T-cell (primary cell): ENCODE results near the gene IL18R1. TPM values are rescaled to one million over a fixed set of nuclear protein-coding genes. Genes with fewer than 3 reads are reported as not detected.
A peak's percentile ranks its signal among the peaks of the same experiment; 100 is the strongest.

Source experiments
- ATAC-seq, 4 experiments: fragments of 200-7000 bp in 3 of 4; fragments of 150-1000 bp in 1 of 4; cut with Tn5 transposase; replicated peaks in 1 of 4; 1 replicate in 3 of 4; 2 replicates in 1 of 4; pipeline ENCODE4 v1.10.0; 2021; ENCODE audit warnings: moderate library complexity in 3 of 4, mild to moderate bottlenecking in 2 of 4, moderate number of reproducible peaks in 1 of 4
- CTCF ChIA-PET, 2 donors: fragments of 300-600 bp; sonication (Branson Sonifier 250); formaldehyde crosslinking; loops; one replicate each; lab custom pipeline; 2022; ENCODE audit warnings: antibody characterized with exemption in 2 of 2; lab: Charles Lee
- POLR2A ChIA-PET, 2 donors: fragments of 300-600 bp; sonication (Branson Sonifier 250); formaldehyde crosslinking; loops; one replicate each; lab custom pipeline; 2022; ENCODE audit warnings: antibody characterized with exemption in 2 of 2; lab: Charles Lee
- DNase-seq, 35 experiments: peaks; one replicate each; pipeline versions ENCODE4 v3.0.0 to v3.0.0-alpha.2; 2013 to 2023
- H3K27ac ChIP-seq: one replicate; pipeline ENCODE4 v1.5.1; 2013; ENCODE audit warnings: low read length
- H3K27me3 ChIP-seq, 2 experiments: replicated peaks in 1 of 2; 1 replicate in 1 of 2; 2 replicates in 1 of 2; pipeline versions ENCODE4 v1.6.1 to v1.7.0; 2013; ENCODE audit warnings: low read length in 1 of 2, mixed read lengths in 1 of 2; ENCODE audit not compliant: control insufficient read depth in 2 of 2, insufficient read depth in 2 of 2; ENCODE audit errors: extremely low read depth in 1 of 2
- H3K36me3 ChIP-seq, 2 donors: 1 replicate in 1 of 2; 2 replicates in 1 of 2; pipeline versions ENCODE4 v1.6.1 to v1.7.0; 2013; ENCODE audit warnings: low read length in 1 of 2; ENCODE audit not compliant: control insufficient read depth in 2 of 2, insufficient read depth in 1 of 2; ENCODE audit errors: extremely low read depth in 1 of 2
- H3K4me1 ChIP-seq, 2 experiments: 1 replicate in 1 of 2; 2 replicates in 1 of 2; pipeline versions ENCODE4 v1.6.1 to v1.7.0; 2013; ENCODE audit warnings: low read length in 2 of 2, mixed read lengths in 1 of 2; ENCODE audit not compliant: insufficient read depth in 2 of 2, control insufficient read depth in 1 of 2; ENCODE audit errors: extremely low read depth in 1 of 2
- H3K4me3 ChIP-seq, 2 donors: 1 replicate in 1 of 2; 2 replicates in 1 of 2; pipeline versions ENCODE4 v1.5.1 to v1.7.0; 2013; ENCODE audit warnings: mild to moderate bottlenecking in 2 of 2, low read length in 1 of 2, moderate library complexity in 1 of 2; ENCODE audit not compliant: control insufficient read depth in 1 of 2; ENCODE audit errors: extremely low read depth in 1 of 2
- H3K9me3 ChIP-seq: 2 replicates; pipeline ENCODE4 v1.7.0; 2013
- H3K27ac Mint-ChIP-seq, 2 donors: one replicate each; pipeline ENCODE4 v1.8.0; 2020 to 2021; ENCODE audit warnings: mild to moderate bottlenecking in 2 of 2, mixed read lengths in 2 of 2
- H3K27me3 Mint-ChIP-seq, 2 donors: one replicate each; pipeline ENCODE4 v1.8.0; 2021 to 2022; ENCODE audit warnings: mixed read lengths in 2 of 2
- H3K36me3 Mint-ChIP-seq: one replicate; pipeline ENCODE4 v1.8.0; 2021; ENCODE audit warnings: mixed read lengths
- H3K4me1 Mint-ChIP-seq, 3 donors: one replicate each; pipeline ENCODE4 v1.8.0; 2020 to 2022; ENCODE audit warnings: mixed read lengths in 3 of 3, mild to moderate bottlenecking in 1 of 3
- H3K4me3 Mint-ChIP-seq, 3 donors: one replicate each; pipeline ENCODE4 v1.8.0; 2020 to 2022; ENCODE audit warnings: mild to moderate bottlenecking in 3 of 3, mixed read lengths in 3 of 3, moderate library complexity in 3 of 3
- H3K9me3 Mint-ChIP-seq, 3 donors: one replicate each; pipeline ENCODE4 v1.8.0; 2020 to 2022; ENCODE audit warnings: mixed read lengths in 3 of 3
- WGBS: methylation state at CpG from one replicate; pipeline ENCODE4 v1.1.5; 2013; ENCODE audit warnings: missing lambda C conversion rate; ENCODE audit not compliant: insufficient coverage; 5-methylcytosine and 5-hydroxymethylcytosine counted together
- total RNA-seq, 35 experiments: library from RNA in 6 of 35; stranded (reverse) in 6 of 35; fragments of 120-200 nt in 1 of 35; gene quantifications; one replicate each; pipeline versions ENCODE4 v1.2.1 to v1.2.4 and lab custom pipeline; 2013 to 2026

The IL18R1 gene
- total RNA-seq, 5 donors from 2014 or later (not counting 1 experiment from before 2014, with no cell fraction given): 4.8 to 12.5 (median 10.1) TPM

GRCh38 chr2:102365763-102366162 is 10.2 kb downstream of the IL18R1 start:
- no peak for ATAC-seq
- CTCF ChIA-PET: no interaction called here
- POLR2A ChIA-PET: interaction anchor here in 1 of 2 donors (0.6 kb wide), 1 partner anchor 332 kb away, joined by 4 read pairs; no protein-coding TSS in a partner anchor
- H3K36me3 Mint-ChIP-seq: peaks cover 47% of the 10 kb centered on the region
- H3K4me1 Mint-ChIP-seq: peaks cover 47 to 70% (median 65%) of the 10 kb centered on the region in 3 donors
- WGBS: 89% methylated on average over 1 of the region's 1 CpG
- Histone ChIP-seq H3K4me1 (peaks cover 19 to 38% of the 10 kb centered on the region in 2 experiments), H3K27me3 (no peaks in the 10 kb centered on the region), H3K27ac (peak overlapping the region; percentile 73), H3K4me3 (peak overlapping the region in 1 of 2 donors; percentile 32), H3K36me3 (peaks cover 3 to 9% of the 10 kb centered on the region in 2 donors), H3K9me3 (no peaks in the 10 kb centered on the region)
- peak overlapping the region; percentile 86 to 91 for H3K27ac Mint-ChIP-seq
- no peaks in the 10 kb centered on the region for H3K27me3 Mint-ChIP-seq
- H3K4me3 Mint-ChIP-seq: no peak overlapping the region
- peaks cover 7 to 23% (median 17%) of the 10 kb centered on the region in 3 donors for H3K9me3 Mint-ChIP-seq
- DNase-seq: no peak

- DNase-seq (peak in 11 of 35 experiments; percentile 5 to 56 (median 16)), ATAC-seq (peak in 3 of 4 experiments; percentile 9 to 46 (median 36))
- Histone ChIP-seq H3K4me1 (peaks cover 19 to 38% of the 10 kb centered on the region in 2 experiments), H3K4me3 (peak overlapping the region; percentile 15 to 21), H3K36me3 (peaks cover 3 to 9% of the 10 kb centered on the region in 2 donors), H3K9me3 (no peaks in the 10 kb centered on the region), H3K27ac (peak overlapping the region; percentile 73), H3K27me3 (no peaks in the 10 kb centered on the region)
- Mint-ChIP-seq H3K27ac (peak overlapping the region; percentile 86 to 91), H3K4me1 (peaks cover 47 to 64% (median 58%) of the 10 kb centered on the region in 3 donors), H3K4me3 (peak overlapping the region; percentile 63 to 70 (median 68)), H3K27me3 (no peaks in the 10 kb centered on the region), H3K9me3 (peaks cover 7 to 23% (median 17%) of the 10 kb centered on the region in 3 donors), H3K36me3 (peaks cover 52% of the 10 kb centered on the region)
- ChIA-PET POLR2A (no interaction called here), CTCF (interaction anchor here in 1 of 2 donors (0.6 to 2.3 kb wide), 4 partner anchors 8 to 126 kb away, joined by 3 to 6 read pairs (median 3); no protein-coding TSS in a partner anchor)
- WGBS: 0% methylated on average over 2 of the region's 3 CpGs
Measured at GRCh38 chr2:102366406-102367112, 11.0 kb downstream of the IL18R1 start.

GRCh38 chr2:102367331-102367971 is 11.9 kb downstream of the IL18R1 start:
- 0% methylated on average over 1 of the region's 6 CpGs for WGBS
- peak overlapping the region; percentile 63 to 70 (median 68) for H3K4me3 Mint-ChIP-seq
- peaks cover 19 to 38% of the 10 kb centered on the region in 2 experiments for H3K4me1 ChIP-seq
- ATAC-seq (peak; percentile 69 to 88 (median 78)), DNase-seq (peak in 27 of 35 experiments; percentile 7 to 78 (median 37))
- CTCF ChIA-PET: interaction anchor here in 1 of 2 donors (0.6 to 2.3 kb wide), 6 partner anchors 8 to 127 kb away, joined by 3 to 6 read pairs (median 3); no protein-coding TSS in a partner anchor
- POLR2A ChIA-PET: no interaction called here
- H3K4me3 ChIP-seq: peak overlapping the region in 1 of 2 donors; percentile 21
- H3K27ac ChIP-seq: peak overlapping the region; percentile 73
- H3K9me3 ChIP-seq: no peaks in the 10 kb centered on the region
- peaks cover 3 to 9% of the 10 kb centered on the region in 2 donors for H3K36me3 ChIP-seq
- H3K4me1 Mint-ChIP-seq: peaks cover 47 to 61% (median 55%) of the 10 kb centered on the region in 3 donors
- H3K27me3 Mint-ChIP-seq: no peaks in the 10 kb centered on the region
- no peaks in the 10 kb centered on the region for H3K27me3 ChIP-seq
- H3K36me3 Mint-ChIP-seq: peaks cover 47% of the 10 kb centered on the region
- peaks cover 7 to 23% (median 17%) of the 10 kb centered on the region in 3 donors for H3K9me3 Mint-ChIP-seq
- H3K27ac Mint-ChIP-seq: peak overlapping the region; percentile 86 to 91

GRCh38 chr2:102368461-102369109 is 13.0 kb downstream of the IL18R1 start:
- H3K27ac ChIP-seq: peak overlapping the region; percentile 73
- peaks cover 3 to 4% of the 10 kb centered on the region in 2 donors for H3K36me3 ChIP-seq
- peak overlapping the region in 1 of 2 donors; percentile 21 for H3K4me3 ChIP-seq
- peak overlapping the region; percentile 14 to 70 (median 63) for H3K4me3 Mint-ChIP-seq
- DNase-seq (peak in 9 of 35 experiments; percentile 10 to 45 (median 19)), ATAC-seq (peak in 1 of 4 experiments; percentile 44)
- H3K4me1 Mint-ChIP-seq: peaks cover 47 to 61% (median 55%) of the 10 kb centered on the region in 3 donors
- ChIA-PET POLR2A (no interaction called here), CTCF (interaction anchor here (0.5 to 2.3 kb wide), 4 partner anchors 19 to 78 kb away, joined by 3 to 6 read pairs (median 3); no protein-coding TSS in a partner anchor)
- WGBS: 58% methylated on average over 3 of the region's 5 CpGs
- H3K27me3 Mint-ChIP-seq: no peaks in the 10 kb centered on the region
- peaks cover 7 to 23% (median 13%) of the 10 kb centered on the region in 3 donors for H3K9me3 Mint-ChIP-seq
- H3K9me3 ChIP-seq: no peaks in the 10 kb centered on the region
- peaks cover 43% of the 10 kb centered on the region for H3K36me3 Mint-ChIP-seq
- H3K27ac Mint-ChIP-seq: peak overlapping the region; percentile 86 to 91
- peaks cover 19 to 38% of the 10 kb centered on the region in 2 experiments for H3K4me1 ChIP-seq
- H3K27me3 ChIP-seq: no peaks in the 10 kb centered on the region

- H3K36me3 ChIP-seq: peaks cover 0 to 3% of the 10 kb centered on the region in 2 donors
- ATAC-seq (no peak), DNase-seq (no peak)
- H3K27ac ChIP-seq: peak overlapping the region; percentile 73
- no peaks in the 10 kb centered on the region for H3K27me3 ChIP-seq
- CTCF ChIA-PET: interaction anchor here in 1 of 2 donors (1.1 kb wide), 1 partner anchor 20 kb away, joined by 3 read pairs; no protein-coding TSS in a partner anchor
- POLR2A ChIA-PET: no interaction called here
- Mint-ChIP-seq H3K4me1 (peaks cover 45 to 52% (median 48%) of the 10 kb centered on the region in 3 donors), H3K4me3 (no peak overlapping the region), H3K36me3 (peaks cover 38% of the 10 kb centered on the region), H3K9me3 (peaks cover 8 to 14% (median 9%) of the 10 kb centered on the region in 3 donors), H3K27ac (peak overlapping the region in 1 of 2 donors; percentile 40), H3K27me3 (no peaks in the 10 kb centered on the region)
- WGBS: no CpG with 5 or more reads among the region's 1 CpG
- H3K4me3 ChIP-seq: no peak overlapping the region
- H3K9me3 ChIP-seq: no peaks in the 10 kb centered on the region
- H3K4me1 ChIP-seq: peaks cover 19 to 38% of the 10 kb centered on the region in 2 experiments
Measured at GRCh38 chr2:102369866-102370265, 14.3 kb downstream of the IL18R1 start.
